Psoas muscle (tissue), 8 donors: ENCODE data around the gene BCL11B. TPM values are rescaled to one million over a fixed set of nuclear protein-coding genes. Genes with fewer than 3 reads are reported as not detected.

ENCODE experiments used
- ATAC-seq, 4 donors: fragments of 200-7000 bp; cut with Tn5 transposase; one replicate each; pipeline ENCODE4 v1.9.1; 2020; ENCODE audit warnings: moderate library complexity in 3 of 4, mild to moderate bottlenecking in 2 of 4
- DNase-seq, 2 donors: peaks; one replicate each; pipeline ENCODE4 v3.0.0-alpha.2; 2020
- H3K27ac ChIP-seq: fragments of 200-600 bp; one replicate; pipeline ENCODE4 v1.8.0; 2022
- H3K27me3 ChIP-seq, 3 donors: fragments of 200-600 bp in 1 of 3; one replicate each; pipeline versions ENCODE4 v1.6.1 to v1.8.0; 2013 to 2022; ENCODE audit warnings: low read length in 2 of 3, mild to moderate bottlenecking in 2 of 3, moderate library complexity in 1 of 3; ENCODE audit not compliant: insufficient read depth in 3 of 3
- H3K36me3 ChIP-seq, 2 donors: fragments of 200-600 bp in 1 of 2; one replicate each; pipeline versions ENCODE4 v1.6.1 to v1.8.0; 2013 to 2022; ENCODE audit warnings: low read depth in 1 of 2, mild to moderate bottlenecking in 1 of 2, moderate library complexity in 1 of 2; ENCODE audit not compliant: insufficient read depth in 1 of 2
- H3K4me1 ChIP-seq: fragments of 200-600 bp; one replicate; pipeline ENCODE4 v1.8.0; 2022
- H3K4me3 ChIP-seq: fragments of 200-600 bp; one replicate; pipeline ENCODE4 v1.8.0; 2022; ENCODE audit warnings: mild to moderate bottlenecking
- H3K9me3 ChIP-seq: fragments of 200-600 bp; one replicate; pipeline ENCODE4 v1.8.0; 2022
- WGBS, 3 donors: extraction: QIAGEN DNeasy Blood & Tissue Kit; methylation state at CpG; one replicate each; pipeline versions ENCODE4 v1.1.6 to v1.1.7; 2013; 5-methylcytosine and 5-hydroxymethylcytosine counted together
- intact Hi-C, 2 donors: fragments of 100-400 bp; cut with DNase I; formaldehyde crosslinking; loops; one replicate each; pipeline versions ENCODE4 v1.11.0 to v1.14.2; 2022
- polyA plus RNA-seq, 3 donors: library from polyadenylated mRNA; stranded (reverse); fragments of 200-250 nt; gene quantifications; one replicate each; pipeline ENCODE4 v1.2.3, GENCODE V29; 2013
- total RNA-seq, 4 donors: library from RNA; stranded (reverse); fragmentation: NEBNext Ultra II Directional in 2 of 4; extraction: Animal tissue kit (Norgen Biotek cat#: 25700) in 2 of 4; gene quantifications; one replicate each; pipeline versions ENCODE4 v1.2.1 to v1.2.4, GENCODE V29; 2021 to 2023
- TF ChIP-seq, protein P1 (sequence below): fragments of 200-600 bp; IDR thresholded peaks from one replicate; pipeline ENCODE4 v1.8.0; 2022; ENCODE audit warnings: antibody characterized with exemption
- donor health status: healthy with polysubstance abuse.
- donor health status: DM: no; HTN: no; CAD: no; lungs with moderate emphysema.
- donor health status: Bipolar disorder and iron deficiency.
- donor health status: healthy.
- donor health status: DM: yes; HTN: yes; CAD: no.
- donor health status: DM: no; HTN: no; CAD: no.
- donor health status: DM: no; HTN: no; CAD: no.
- donor health status: DM: yes; HTN: yes; CAD: no.

The BCL11B gene
- total and polyA plus RNA-seq, 7 donors: 0.01 to 0.34 (median 0.15) TPM; not detected in 2

DNA sequence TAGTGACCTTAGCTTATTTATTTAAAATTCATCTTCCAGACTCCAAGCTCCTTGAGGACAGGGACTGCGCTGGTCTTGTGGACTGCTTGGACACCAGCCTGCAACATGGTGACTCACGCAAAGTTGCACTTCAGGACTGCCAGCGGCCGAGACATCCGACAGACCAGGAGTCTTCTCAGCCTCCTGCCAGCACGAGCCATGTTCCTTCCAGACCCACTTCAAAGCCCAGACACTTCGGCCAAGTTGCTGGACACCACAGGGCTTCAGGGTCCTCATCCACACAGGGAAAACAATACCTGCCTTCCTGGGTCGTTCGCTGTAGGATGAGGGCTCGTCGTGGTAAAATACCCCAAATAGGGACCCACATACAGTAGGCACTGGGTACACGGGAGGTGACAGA, 88.7 kb downstream of the BCL11B start:
- DNase-seq (no peak), ATAC-seq (no peak)
- H3K4me1 ChIP-seq: no peaks in the 10 kb centered on the region
- no peak overlapping the region for H3K4me3 ChIP-seq
- intact Hi-C loops: no loop called here
- no peaks in the 10 kb centered on the region for H3K36me3 ChIP-seq
- H3K27me3 ChIP-seq: no peaks in the 10 kb centered on the region
- no peaks in the 10 kb centered on the region for H3K9me3 ChIP-seq
- TF ChIP-seq, protein P1, sequence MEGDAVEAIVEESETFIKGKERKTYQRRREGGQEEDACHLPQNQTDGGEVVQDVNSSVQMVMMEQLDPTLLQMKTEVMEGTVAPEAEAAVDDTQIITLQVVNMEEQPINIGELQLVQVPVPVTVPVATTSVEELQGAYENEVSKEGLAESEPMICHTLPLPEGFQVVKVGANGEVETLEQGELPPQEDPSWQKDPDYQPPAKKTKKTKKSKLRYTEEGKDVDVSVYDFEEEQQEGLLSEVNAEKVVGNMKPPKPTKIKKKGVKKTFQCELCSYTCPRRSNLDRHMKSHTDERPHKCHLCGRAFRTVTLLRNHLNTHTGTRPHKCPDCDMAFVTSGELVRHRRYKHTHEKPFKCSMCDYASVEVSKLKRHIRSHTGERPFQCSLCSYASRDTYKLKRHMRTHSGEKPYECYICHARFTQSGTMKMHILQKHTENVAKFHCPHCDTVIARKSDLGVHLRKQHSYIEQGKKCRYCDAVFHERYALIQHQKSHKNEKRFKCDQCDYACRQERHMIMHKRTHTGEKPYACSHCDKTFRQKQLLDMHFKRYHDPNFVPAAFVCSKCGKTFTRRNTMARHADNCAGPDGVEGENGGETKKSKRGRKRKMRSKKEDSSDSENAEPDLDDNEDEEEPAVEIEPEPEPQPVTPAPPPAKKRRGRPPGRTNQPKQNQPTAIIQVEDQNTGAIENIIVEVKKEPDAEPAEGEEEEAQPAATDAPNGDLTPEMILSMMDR: no peak
- H3K27ac ChIP-seq: no peak overlapping the region
- 93 to 95% (median 95%) methylated on average over 12 of the region's 12 CpGs for WGBS, 3 donors

DNA sequence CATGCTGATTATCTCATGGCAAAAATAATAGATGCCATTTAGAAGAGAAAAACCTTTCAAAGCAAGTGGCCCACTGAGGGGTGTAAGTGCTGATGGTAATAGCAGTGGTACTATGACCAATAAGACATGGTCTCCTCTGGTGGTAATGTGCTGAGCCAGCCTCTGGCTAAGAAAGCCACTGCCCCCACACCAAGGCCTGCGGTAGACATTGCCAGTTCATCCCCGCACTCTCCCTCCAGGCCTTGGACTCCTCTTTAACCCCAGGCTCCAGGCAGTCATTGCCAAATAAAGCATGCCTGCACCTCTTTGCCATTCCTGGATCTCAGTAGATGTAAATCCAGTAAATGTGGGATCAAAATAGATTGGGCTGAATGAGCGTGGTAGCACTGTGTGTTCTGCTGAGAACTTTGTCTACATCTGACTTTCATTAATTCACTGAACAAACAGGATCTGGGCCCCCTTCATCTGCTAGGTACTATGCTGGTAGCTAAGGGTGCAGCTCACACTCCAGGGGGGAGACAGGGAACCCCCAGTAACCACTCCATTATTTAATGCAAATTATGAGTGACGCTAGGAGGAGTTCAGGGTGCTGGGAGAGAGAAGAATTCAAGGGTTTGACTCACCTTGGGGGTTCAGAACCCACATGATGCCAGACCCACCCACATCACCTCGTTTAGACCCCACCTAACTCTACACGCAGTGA, 89.3 kb downstream of the BCL11B start:
- no peaks in the 10 kb centered on the region for H3K9me3 ChIP-seq
- 87 to 94% (median 91%) methylated on average over 6 of the region's 6 CpGs for WGBS, 3 donors
- H3K36me3 ChIP-seq: no peaks in the 10 kb centered on the region
- intact Hi-C loops: no loop called here
- no peak for ATAC-seq
- TF ChIP-seq, protein P1: no peak
- H3K27ac ChIP-seq: no peak overlapping the region
- no peaks in the 10 kb centered on the region for H3K4me1 ChIP-seq
- no peak overlapping the region for H3K4me3 ChIP-seq
- no peaks in the 10 kb centered on the region for H3K27me3 ChIP-seq
- no peak for DNase-seq

DNA sequence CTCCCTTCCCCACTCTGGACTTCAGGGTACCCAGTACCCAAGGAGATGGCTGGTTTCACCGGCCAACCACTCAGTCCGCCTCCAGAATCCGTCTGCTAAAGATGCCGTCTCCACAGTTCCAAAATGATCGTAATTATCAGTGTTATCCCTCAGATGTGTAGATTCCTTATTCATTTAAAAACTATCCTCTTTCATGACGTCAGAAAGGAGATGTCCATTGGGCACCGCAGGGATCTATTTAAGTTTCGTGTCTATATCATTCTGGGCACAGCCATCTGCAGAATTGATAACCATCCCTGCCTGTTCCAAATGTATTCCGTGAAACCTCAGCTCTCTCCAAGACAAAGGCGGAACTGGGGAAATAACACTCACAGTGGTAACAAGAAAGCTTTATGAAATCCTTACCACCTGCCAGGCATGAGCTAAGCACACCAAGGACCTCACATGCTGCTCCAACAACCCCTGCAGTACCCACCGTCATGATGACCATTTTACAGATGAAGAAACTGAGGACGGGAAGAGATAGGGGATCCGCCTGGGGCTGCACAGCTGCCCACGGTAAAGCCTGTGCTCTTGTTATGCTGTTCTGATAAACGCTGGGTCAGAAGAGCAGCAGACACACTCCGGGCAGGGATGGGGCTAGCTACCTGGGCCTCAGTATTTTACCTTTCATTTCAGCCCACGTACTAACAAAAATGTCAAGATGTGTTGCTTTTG, 90.0 kb downstream of the BCL11B start:
- DNase-seq: no peak
- H3K4me1 ChIP-seq: no peaks in the 10 kb centered on the region
- H3K9me3 ChIP-seq: no peaks in the 10 kb centered on the region
- TF ChIP-seq, protein P1: no peak
- H3K27ac ChIP-seq: no peak overlapping the region
- 83 to 92% (median 89%) methylated on average over 17 of the region's 17 CpGs for WGBS, 3 donors
- intact Hi-C loops: no loop called here
- no peaks in the 10 kb centered on the region for H3K27me3 ChIP-seq
- no peak for ATAC-seq
- no peak overlapping the region for H3K4me3 ChIP-seq
- no peaks in the 10 kb centered on the region for H3K36me3 ChIP-seq

DNA sequence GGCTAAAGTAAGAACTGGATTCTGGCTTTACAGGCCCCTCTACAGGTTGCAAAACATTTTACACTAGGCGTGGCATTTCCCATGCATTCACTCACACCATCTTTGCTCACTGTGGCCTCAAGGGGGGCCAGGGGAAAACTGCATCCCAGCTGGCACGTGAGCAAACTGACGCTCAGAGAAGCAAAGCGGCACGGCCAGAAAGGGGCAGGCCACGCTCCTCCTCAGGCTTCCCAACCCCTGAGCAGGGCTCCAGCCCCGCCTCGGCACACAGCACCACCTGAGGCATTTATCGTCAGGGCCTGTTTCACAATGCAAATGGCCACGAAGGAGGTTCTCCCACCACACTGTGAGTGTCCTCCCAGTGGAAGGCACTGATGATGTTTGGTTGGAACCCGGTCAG, 90.8 kb downstream of the BCL11B start:
- WGBS, 3 donors: 82 to 85% (median 83%) methylated on average over 11 of the region's 11 CpGs
- ATAC-seq: no peak
- no peaks in the 10 kb centered on the region for H3K9me3 ChIP-seq
- DNase-seq: no peak
- no peaks in the 10 kb centered on the region for H3K27me3 ChIP-seq
- no peaks in the 10 kb centered on the region for H3K4me1 ChIP-seq
- no peak overlapping the region for H3K27ac ChIP-seq
- intact Hi-C loops: no loop called here
- TF ChIP-seq, protein P1: no peak
- no peaks in the 10 kb centered on the region for H3K36me3 ChIP-seq
- H3K4me3 ChIP-seq: no peak overlapping the region
